GM10248 (cell line): ENCODE data around the gene G2E3.

Source experiments
- CTCF ChIA-PET: fragments of 300-600 bp; sonication (Branson Sonifier 250); formaldehyde crosslinking; extraction: SDS; loops from one replicate; lab custom pipeline; 2021; ENCODE audit warnings: antibody characterized with exemption; lab: Yijun Ruan, JAX
- POLR2A ChIA-PET: fragments of 350-650 bp; sonication (Branson Sonifier 250); formaldehyde crosslinking; extraction: SDS; loops from one replicate; lab custom pipeline; 2020; ENCODE audit warnings: antibody characterized with exemption; lab: Yijun Ruan, JAX
- DNase-seq: peaks from one replicate; pipeline ENCODE4 v3.0.0; 2012; ENCODE audit errors: extremely low spot score
- CTCF ChIP-seq: IDR thresholded peaks from 2 replicates; pipeline ENCODE4 v1.5.1; 2012; ENCODE audit warnings: mild to moderate bottlenecking, low read depth; ENCODE audit errors: extremely low read depth, missing control alignments, control extremely low read depth

G2E3 gene

GRCh38 chr14:30610787-30611343 is 51.9 kb downstream of the G2E3 start:
- ChIA-PET CTCF (interaction anchor here (1.0 to 2.3 kb wide), 3 partner anchors 10 to 17 kb away, joined by 4 to 7 read pairs (median 4); partner anchors contain the start of gene SCFD1), POLR2A (interaction anchor here (0.6 to 0.7 kb wide), 2 partner anchors 12 to 44 kb away, joined by 3 read pairs; no protein-coding TSS in a partner anchor)
- peak; percentile 17 for TF ChIP-seq CTCF
- peak; percentile 10 for DNase-seq

GRCh38 chr14:30614155-30614554 is 55.2 kb downstream of the G2E3 start:
- TF ChIP-seq CTCF, result no peak
- DNase-seq, result no peak
- CTCF ChIA-PET, result interaction anchor here (1.1 to 1.2 kb wide), 2 partner anchors 9 to 10 kb away, joined by 3 read pairs; no protein-coding TSS in a partner anchor
- POLR2A ChIA-PET, result no interaction called here

GRCh38 chr14:30620178-30620577 is 61.2 kb downstream of the G2E3 start:
- peak; percentile 42 for DNase-seq
- POLR2A ChIA-PET, result no interaction called here
- CTCF ChIA-PET, result interaction anchor here (1.0 to 1.6 kb wide), 3 partner anchors 35 to 350 kb away, joined by 3 read pairs; no protein-coding TSS in a partner anchor
- TF ChIP-seq CTCF, result no peak

- CTCF ChIA-PET, result interaction anchor here (1.0 to 1.7 kb wide), 3 partner anchors 18 to 405 kb away, joined by 3 to 4 read pairs (median 4); partner anchors contain the start of genes COCH and STRN3
- POLR2A ChIA-PET, result no interaction called here
- no peak for TF ChIP-seq CTCF
- no peak for DNase-seq
Measured at GRCh38 chr14:30621354-30621939, 62.5 kb downstream of the G2E3 start.

GRCh38 chr14:30621940-30622830 is 63.2 kb downstream of the G2E3 start, which contains the start of gene SCFD1:
Gene SCFD1 (plus strand): TSS chr14:30622319. CDS start chr14:30622339, 20 bp downstream.
- POLR2A ChIA-PET, result interaction anchor here (0.9 kb wide), 1 partner anchor 11 kb away, joined by 3 read pairs; no protein-coding TSS in a partner anchor
- no peak for TF ChIP-seq CTCF

More at GRCh38 chr14:30621940-30622830, 63.2 kb downstream of the G2E3 start, which contains the start of gene SCFD1:
- peak; percentile 91 for DNase-seq
- CTCF ChIA-PET, result interaction anchor here (1.0 to 1.7 kb wide), 5 partner anchors 8 to 404 kb away, joined by 3 to 4 read pairs (median 4); partner anchors contain the start of genes COCH and STRN3
